K562 (cell line): ENCODE measurements around the gene MEIS1. TPM values are rescaled to one million over a fixed set of nuclear protein-coding genes. Genes with fewer than 3 reads are reported as not detected.

Experiments used
- ATAC-seq: fragments of 200-7000 bp; cut with Tn5 transposase; 3 replicates; pipeline ENCODE4 v1.9.1; 2020; ENCODE audit warnings: moderate library complexity
- BruUV-seq: library from RNA; stranded (reverse); fragments of 400-500 nt; replicated peaks from 2 replicates; lab custom pipeline; 2021; lab: Mats Ljungman, UMichigan
- CTCF ChIA-PET: fragments of 300-600 bp; formaldehyde crosslinking; extraction: SDS; loops from one replicate; lab custom pipeline; 2021; ENCODE audit warnings: low intra/inter-chr PET ratio; lab: Yijun Ruan, JAX
- POLR2A ChIA-PET: fragments of 300-600, 350-650 bp; sonication (Branson Sonifier 250); formaldehyde crosslinking; extraction: SDS; loops from one replicate; lab custom pipeline; 2021; ENCODE audit warnings: antibody characterized with exemption, inconsistent platforms; lab: Yijun Ruan, JAX
- DNase-seq, 4 experiments: peaks; one replicate each; pipeline versions ENCODE4 v3.0.0 to v3.0.0-alpha.2; 2011 to 2018; ENCODE audit warnings: low spot score in 3 of 4, mixed read lengths in 3 of 4; ENCODE audit errors: extremely low read depth in 1 of 4
- FAIRE-seq: peaks from 2 replicates; lab custom pipeline; 2011; peaks lifted over from hg19 to GRCh38; lab: Jason Lieb, UNC
- H2AFZ ChIP-seq: 2 replicates; pipeline ENCODE4 v1.6.0; 2011; ENCODE audit warnings: low read depth, low read length, control low read depth, inconsistent platforms
- H3K27ac ChIP-seq: fragments of 200-600 bp; 3 replicates; pipeline ENCODE4 v1.8.0; 2011; ENCODE audit warnings: low read depth, mild to moderate bottlenecking, control low read depth, inconsistent platforms, low read length, moderate library complexity, mixed read lengths; ENCODE audit errors: extremely low read depth
- H3K27me3 ChIP-seq, 2 experiments: fragments of 300-600 bp in 1 of 2; 2 replicates in 1 of 2; 3 replicates in 1 of 2; pipeline versions ENCODE4 v1.6.0 to v1.8.0; 2011; ENCODE audit warnings: inconsistent platforms in 2 of 2, low read length in 2 of 2, mild to moderate bottlenecking in 1 of 2, mixed read lengths in 1 of 2, moderate library complexity in 1 of 2; ENCODE audit not compliant: control insufficient read depth in 2 of 2, insufficient read depth in 2 of 2
- H3K36me3 ChIP-seq: fragments of 300-600 bp; 3 replicates; pipeline ENCODE4 v1.8.0; 2011; ENCODE audit warnings: mild to moderate bottlenecking, low read length, inconsistent platforms; ENCODE audit not compliant: control insufficient read depth, insufficient read depth
- H3K4me1 ChIP-seq, 2 experiments: fragments of 200-600 bp in 1 of 2; replicated peaks in 1 of 2; 2 replicates in 1 of 2; 3 replicates in 1 of 2; pipeline versions ENCODE4 v1.5.1 to v1.8.0; 2011; ENCODE audit warnings: inconsistent platforms in 2 of 2, low read length in 2 of 2, mild to moderate bottlenecking in 1 of 2, mixed read lengths in 1 of 2, moderate library complexity in 1 of 2; ENCODE audit not compliant: control insufficient read depth in 2 of 2, insufficient read depth in 2 of 2
- H3K4me2 ChIP-seq: 2 replicates; pipeline ENCODE4 v1.6.1; 2011; ENCODE audit warnings: low read length, control low read depth, inconsistent platforms, mixed read lengths; ENCODE audit not compliant: insufficient read depth
- H3K4me3 ChIP-seq: fragments of 200-600 bp; sonication (generic), shearing (Covaris generic); 2 replicates; pipeline ENCODE4 v1.5.1; 2016; ENCODE audit warnings: control low read depth, inconsistent platforms
- H3K79me2 ChIP-seq: fragments of 200-600 bp; 3 replicates; pipeline ENCODE4 v1.8.0; 2011; ENCODE audit warnings: low read length, inconsistent platforms; ENCODE audit not compliant: control insufficient read depth, insufficient read depth
- H3K9ac ChIP-seq, 2 experiments: 2 replicates each; pipeline versions ENCODE4 v1.6.0 to v1.6.1; 2011; ENCODE audit warnings: low read depth in 2 of 2, low read length in 2 of 2, control low read depth in 1 of 2, inconsistent platforms in 1 of 2, mild to moderate bottlenecking in 1 of 2, mixed read lengths in 1 of 2; ENCODE audit not compliant: insufficient read depth in 1 of 2
- H3K9me1 ChIP-seq: one replicate; pipeline ENCODE4 v1.6.0; 2011; ENCODE audit warnings: inconsistent platforms, mild to moderate bottlenecking, low read length, moderate library complexity; ENCODE audit not compliant: control insufficient read depth, insufficient read depth
- H3K9me3 ChIP-seq: replicated peaks from 2 replicates; pipeline ENCODE4 v1.5.1; 2011; ENCODE audit warnings: low read depth, low read length, inconsistent platforms; ENCODE audit not compliant: control insufficient read depth, insufficient read depth
- H4K20me1 ChIP-seq: replicated peaks from 2 replicates; pipeline ENCODE4 v1.6.1; 2011; ENCODE audit warnings: low read length, inconsistent platforms, mixed read lengths; ENCODE audit not compliant: control insufficient read depth, insufficient read depth
- CCAR2 ChIP-seq: fragments of 200-400 bp; formaldehyde crosslinking; IDR thresholded peaks from 2 replicates; pipeline ENCODE4 v1.6.1; 2017; ENCODE audit warnings: mild to moderate bottlenecking, low read depth, low read length
- GABPA ChIP-seq: fragments of 200-800 bp; sonication (Bioruptor generic); conservative IDR thresholded peaks from 2 replicates; pipeline ENCODE4 v1.6.1; 2016; ENCODE audit warnings: low read depth, missing genetic modification characterization, missing compliant biosample characterization
- MCM5 ChIP-seq: fragments of 450-650 bp; IDR thresholded peaks from 2 replicates; pipeline ENCODE4 v1.6.1; 2016; ENCODE audit warnings: low read depth
- POLR2H ChIP-seq: IDR thresholded peaks from 2 replicates; pipeline ENCODE4 v1.6.1; 2016; ENCODE audit warnings: missing genetic modification characterization, low read depth, mild to moderate bottlenecking, control low read depth, missing compliant biosample characterization, moderate library complexity
- POLR3A ChIP-seq: IDR thresholded peaks from 2 replicates; pipeline ENCODE4 v1.6.1; 2011; ENCODE audit warnings: borderline replicate concordance, mild to moderate bottlenecking, moderate library complexity; ENCODE audit not compliant: insufficient read length, insufficient read depth; ENCODE audit errors: extremely low read depth
- SMAD1 ChIP-seq: fragments of 150-350 bp; IDR thresholded peaks from 2 replicates; pipeline ENCODE4 v1.6.1; 2014; ENCODE audit warnings: low read length, low read depth; ENCODE audit not compliant: partially characterized antibody
- TEAD2 ChIP-seq: fragments of 450-650 bp; IDR thresholded peaks from 2 replicates; pipeline ENCODE4 v1.6.1; 2016; ENCODE audit warnings: missing genetic modification characterization, control low read depth, missing compliant biosample characterization
- ZNF232 ChIP-seq: sonication (generic); formaldehyde crosslinking; IDR thresholded peaks from 2 replicates; pipeline ENCODE4 v1.8.0; 2022; ENCODE audit warnings: mild to moderate bottlenecking, missing genetic modification reagents
- ZNF551 ChIP-seq: fragments of 250-450 bp; sonication (Bioruptor Pico); IDR thresholded peaks from 2 replicates; pipeline ENCODE4 v1.5.0; 2021; ENCODE audit warnings: mild to moderate bottlenecking, moderate library complexity
- ZZZ3 ChIP-seq: fragments of 450-650 bp; IDR thresholded peaks from 2 replicates; pipeline ENCODE4 v1.6.1; 2016; ENCODE audit warnings: antibody characterized with exemption, mild to moderate bottlenecking, moderate library complexity
- WGBS: fragments of 100-300 bp; shearing (Covaris generic); methylation state at CpG from one replicate; pipeline ENCODE4 v1.1.6; 2016; ENCODE audit warnings: low coverage, mixed read lengths; ENCODE audit not compliant: insufficient coverage; ENCODE audit errors: missing lambda C conversion rate; 5-methylcytosine and 5-hydroxymethylcytosine counted together
- in situ Hi-C: fragments of 300-500 bp; cut with MboI; formaldehyde crosslinking; loops from 4 replicates; pipeline ENCODE4 v1.15.0; 2018; ENCODE audit warnings: inconsistent platforms, mixed read lengths
- intact Hi-C: fragments of 100-400 bp; cut with micrococcal nuclease; formaldehyde crosslinking; loops from 2 replicates; pipeline ENCODE4 v1.14.2; 2022
- polyA plus RNA-seq, 8 experiments: library from polyadenylated mRNA; depleted of rRNA in 4 of 8; stranded (reverse) in 5 of 8; unstranded in 3 of 8; fragments of >200 nt; fragmentation: Nextera tagmentation in 2 of 8; fragmentation: Illumina TruSeq in 1 of 8; extraction: Ambion mirVana in 2 of 8; extraction: Trizol in 1 of 8; gene quantifications; 2 replicates each; pipeline versions ENCODE4 v1.2.1 to v1.2.3, GENCODE V29; 2011 to 2014; ENCODE audit warnings: inconsistent platforms in 1 of 8, missing spikeins in 1 of 8
- total RNA-seq, 7 experiments: library from RNA; depleted of rRNA in 6 of 7; stranded (reverse); fragments of >200 nt in 6 of 7; fragmentation: Illumina TruSeq in 2 of 7; extraction: Trizol in 2 of 7; gene quantifications; 2 replicates each; pipeline versions ENCODE4 v1.2.1 to v1.2.3, GENCODE V29; 2011 to 2021; ENCODE audit warnings: low replicate concordance in 1 of 7
- TF ChIP-seq, protein P1 (sequence below): fragments of 250-450 bp; sonication (Bioruptor Pico); IDR thresholded peaks from 2 replicates; pipeline ENCODE4 v1.5.0; 2020; ENCODE audit warnings: mild to moderate bottlenecking, borderline replicate concordance
- TF ChIP-seq, protein P2 (sequence below): fragments of 450-650 bp; IDR thresholded peaks from 2 replicates; pipeline ENCODE4 v1.7.0; 2016; ENCODE audit warnings: borderline replicate concordance
- TF ChIP-seq, protein P3 (sequence below): fragments of 250-450 bp; sonication (Bioruptor Pico); IDR thresholded peaks from 2 replicates; pipeline ENCODE4 v1.5.0; 2020; ENCODE audit warnings: mild to moderate bottlenecking
- TF ChIP-seq, protein P4 (sequence below): sonication (generic); formaldehyde crosslinking; IDR thresholded peaks from 2 replicates; pipeline ENCODE4 v1.8.0; 2023; ENCODE audit warnings: mild to moderate bottlenecking, missing genetic modification reagents

MEIS1 gene
- total and polyA plus RNA-seq, 9 of the 15 experiments (the other 6 are each of a cell fraction or from before 2014, with no cell fraction given), result 2.3 to 9.0 (median 5.9) TPM

DNA sequence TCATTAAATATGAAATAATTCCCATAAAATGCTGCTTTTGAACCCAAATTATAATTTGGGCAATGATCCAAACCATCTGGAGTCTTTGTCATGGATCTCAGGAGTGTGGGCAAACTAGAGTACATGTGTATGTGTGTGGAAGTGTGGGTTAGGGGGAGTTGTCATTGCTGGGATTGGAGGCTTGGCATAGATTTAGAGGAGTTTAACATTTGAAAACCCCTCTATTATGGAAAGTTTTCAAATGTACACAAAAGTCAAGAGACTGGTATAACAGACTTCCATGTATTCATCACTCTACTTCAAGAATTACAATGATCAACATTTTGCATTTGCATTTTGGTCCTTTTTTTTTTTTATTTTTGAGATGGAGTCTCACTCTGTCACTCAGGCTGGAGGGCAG, 159.1 kb downstream of the MEIS1 start (continued):
- TF ChIP-seq SMAD1 (no peak), MCM5 (no peak)

DNA sequence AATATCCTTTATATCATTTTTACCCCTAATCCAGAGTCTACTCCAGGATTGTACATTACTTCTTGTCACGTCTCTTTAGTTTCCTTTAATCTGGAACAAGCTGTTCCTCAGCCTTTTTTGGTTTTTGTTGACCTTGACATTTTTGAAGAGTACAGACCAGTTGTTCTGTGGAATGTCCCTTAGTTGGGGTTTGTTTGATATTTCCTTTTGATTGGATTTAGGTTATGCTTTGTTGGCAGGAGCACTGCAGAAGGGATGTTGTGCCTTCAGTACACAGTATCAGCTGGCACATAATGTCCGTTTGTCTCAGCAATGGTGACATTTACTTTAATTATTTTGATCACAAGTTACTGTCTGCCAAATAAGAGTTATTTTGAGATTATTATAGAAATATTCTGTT, 160.6 kb downstream of the MEIS1 start:
- POLR2A ChIA-PET, result no interaction called here
- in situ Hi-C loops (no loop called here), intact Hi-C loops (loop anchor here (10.0 kb wide), 1 partner anchor 879 kb away; no protein-coding TSS in a partner anchor)
- Histone ChIP-seq H3K36me3 (no peaks in the 10 kb centered on the region), H3K27ac (no peak overlapping the region), H2AFZ (no peak overlapping the region), H3K9ac (no peak overlapping the region), H3K27me3 (peaks cover 0 to 3% of the 10 kb centered on the region in 2 experiments; a peak in 1 of 5 replicates), H3K9me1 (no peaks in the 10 kb centered on the region), H3K79me2 (no peaks in the 10 kb centered on the region), H3K4me2 (no peak overlapping the region), H3K4me1 (no peaks in the 10 kb centered on the region), H3K4me3 (no peak overlapping the region), H3K9me3 (no peaks in the 10 kb centered on the region), H4K20me1 (no peaks in the 10 kb centered on the region)
- CTCF ChIA-PET, result no interaction called here
- no peak for FAIRE-seq
- no TSS peak for BruUV-seq
- no peak for DNase-seq
- WGBS, result 0% methylated on average over 2 of the region's 2 CpGs
- ATAC-seq, result no peak
- TF ChIP-seq, protein P1, sequence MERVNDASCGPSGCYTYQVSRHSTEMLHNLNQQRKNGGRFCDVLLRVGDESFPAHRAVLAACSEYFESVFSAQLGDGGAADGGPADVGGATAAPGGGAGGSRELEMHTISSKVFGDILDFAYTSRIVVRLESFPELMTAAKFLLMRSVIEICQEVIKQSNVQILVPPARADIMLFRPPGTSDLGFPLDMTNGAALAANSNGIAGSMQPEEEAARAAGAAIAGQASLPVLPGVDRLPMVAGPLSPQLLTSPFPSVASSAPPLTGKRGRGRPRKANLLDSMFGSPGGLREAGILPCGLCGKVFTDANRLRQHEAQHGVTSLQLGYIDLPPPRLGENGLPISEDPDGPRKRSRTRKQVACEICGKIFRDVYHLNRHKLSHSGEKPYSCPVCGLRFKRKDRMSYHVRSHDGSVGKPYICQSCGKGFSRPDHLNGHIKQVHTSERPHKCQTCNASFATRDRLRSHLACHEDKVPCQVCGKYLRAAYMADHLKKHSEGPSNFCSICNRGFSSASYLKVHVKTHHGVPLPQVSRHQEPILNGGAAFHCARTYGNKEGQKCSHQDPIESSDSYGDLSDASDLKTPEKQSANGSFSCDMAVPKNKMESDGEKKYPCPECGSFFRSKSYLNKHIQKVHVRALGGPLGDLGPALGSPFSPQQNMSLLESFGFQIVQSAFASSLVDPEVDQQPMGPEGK (CRISPR knock-in tag), result no peak
- TF ChIP-seq CCAR2 (no peak), POLR2H (no peak), GABPA (tag) (no peak), ZNF551 (no peak), ZZZ3 (no peak), ZNF232 (CRISPR knock-in tag) (no peak), TEAD2 (no peak), POLR3A (no peak)
- TF ChIP-seq, protein P2, sequence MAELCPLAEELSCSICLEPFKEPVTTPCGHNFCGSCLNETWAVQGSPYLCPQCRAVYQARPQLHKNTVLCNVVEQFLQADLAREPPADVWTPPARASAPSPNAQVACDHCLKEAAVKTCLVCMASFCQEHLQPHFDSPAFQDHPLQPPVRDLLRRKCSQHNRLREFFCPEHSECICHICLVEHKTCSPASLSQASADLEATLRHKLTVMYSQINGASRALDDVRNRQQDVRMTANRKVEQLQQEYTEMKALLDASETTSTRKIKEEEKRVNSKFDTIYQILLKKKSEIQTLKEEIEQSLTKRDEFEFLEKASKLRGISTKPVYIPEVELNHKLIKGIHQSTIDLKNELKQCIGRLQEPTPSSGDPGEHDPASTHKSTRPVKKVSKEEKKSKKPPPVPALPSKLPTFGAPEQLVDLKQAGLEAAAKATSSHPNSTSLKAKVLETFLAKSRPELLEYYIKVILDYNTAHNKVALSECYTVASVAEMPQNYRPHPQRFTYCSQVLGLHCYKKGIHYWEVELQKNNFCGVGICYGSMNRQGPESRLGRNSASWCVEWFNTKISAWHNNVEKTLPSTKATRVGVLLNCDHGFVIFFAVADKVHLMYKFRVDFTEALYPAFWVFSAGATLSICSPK, result no peak
- TF ChIP-seq, protein P3, sequence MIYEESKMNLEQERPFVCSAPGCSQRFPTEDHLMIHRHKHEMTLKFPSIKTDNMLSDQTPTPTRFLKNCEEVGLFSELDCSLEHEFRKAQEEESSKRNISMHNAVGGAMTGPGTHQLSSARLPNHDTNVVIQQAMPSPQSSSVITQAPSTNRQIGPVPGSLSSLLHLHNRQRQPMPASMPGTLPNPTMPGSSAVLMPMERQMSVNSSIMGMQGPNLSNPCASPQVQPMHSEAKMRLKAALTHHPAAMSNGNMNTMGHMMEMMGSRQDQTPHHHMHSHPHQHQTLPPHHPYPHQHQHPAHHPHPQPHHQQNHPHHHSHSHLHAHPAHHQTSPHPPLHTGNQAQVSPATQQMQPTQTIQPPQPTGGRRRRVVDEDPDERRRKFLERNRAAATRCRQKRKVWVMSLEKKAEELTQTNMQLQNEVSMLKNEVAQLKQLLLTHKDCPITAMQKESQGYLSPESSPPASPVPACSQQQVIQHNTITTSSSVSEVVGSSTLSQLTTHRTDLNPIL, result no peak
- TF ChIP-seq, protein P4, sequence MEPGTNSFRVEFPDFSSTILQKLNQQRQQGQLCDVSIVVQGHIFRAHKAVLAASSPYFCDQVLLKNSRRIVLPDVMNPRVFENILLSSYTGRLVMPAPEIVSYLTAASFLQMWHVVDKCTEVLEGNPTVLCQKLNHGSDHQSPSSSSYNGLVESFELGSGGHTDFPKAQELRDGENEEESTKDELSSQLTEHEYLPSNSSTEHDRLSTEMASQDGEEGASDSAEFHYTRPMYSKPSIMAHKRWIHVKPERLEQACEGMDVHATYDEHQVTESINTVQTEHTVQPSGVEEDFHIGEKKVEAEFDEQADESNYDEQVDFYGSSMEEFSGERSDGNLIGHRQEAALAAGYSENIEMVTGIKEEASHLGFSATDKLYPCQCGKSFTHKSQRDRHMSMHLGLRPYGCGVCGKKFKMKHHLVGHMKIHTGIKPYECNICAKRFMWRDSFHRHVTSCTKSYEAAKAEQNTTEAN (CRISPR knock-in tag), result no peak
